ENCODE results near the gene ADAMTS2.

DNA sequence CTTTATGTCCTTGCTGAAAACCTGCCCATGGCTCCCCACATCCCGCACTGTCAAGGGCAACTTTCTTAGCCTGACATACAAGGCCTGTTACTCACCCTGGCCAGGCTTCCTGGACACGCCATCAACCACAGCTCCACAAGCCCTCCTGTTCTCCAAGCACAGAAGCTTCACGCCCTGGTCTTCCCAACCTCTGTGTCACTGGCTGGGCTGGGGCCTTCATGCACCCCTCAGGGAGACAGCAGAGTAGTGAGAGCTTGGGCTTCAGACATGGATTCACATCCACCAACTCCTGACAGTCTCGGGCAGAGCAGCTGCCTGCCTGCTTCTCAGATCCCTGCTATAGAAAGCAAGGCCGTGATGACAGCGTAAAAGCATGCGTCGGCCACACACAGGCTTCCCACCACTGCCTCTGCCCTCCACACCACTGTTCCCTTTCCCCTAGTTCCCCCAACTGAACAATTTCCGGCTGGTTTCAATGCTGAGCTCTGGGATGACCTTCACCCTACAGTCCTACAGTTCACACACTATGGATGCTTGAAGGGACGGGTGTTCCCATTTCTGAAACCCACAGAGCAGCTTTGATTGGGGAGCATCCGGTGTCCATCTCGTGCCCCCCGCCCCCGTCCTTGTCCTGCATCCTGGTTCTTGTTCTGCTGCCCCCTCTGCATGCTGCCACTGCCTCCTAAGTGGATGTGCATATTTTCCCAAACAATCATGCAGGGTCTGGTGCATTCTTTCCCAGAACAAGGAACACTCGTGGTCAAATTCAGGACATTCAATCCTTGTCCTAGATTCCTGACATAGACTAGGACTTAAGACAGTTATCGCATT is 33.4 kb upstream of the ADAMTS2 start:
- TF ChIP-seq CTCF (IDR thresholded peaks at IDR 0.05; ENCODE audit: insufficient read depth, low read depth, low read length): no peak
- no peak for TF ChIP-seq EZH2 (IDR thresholded peaks at IDR 0.05; ENCODE audit: insufficient read depth, low read length)

Data from astrocyte (in vitro differentiated cells and primary cell).